ENCODE measurements around the gene IFIT3. TPM values are rescaled to one million over a fixed set of nuclear protein-coding genes. Genes with fewer than 3 reads are reported as not detected.
"Not testable (repeated sequence)": the region's sequence is repeated elsewhere in the genome, so short reads cannot be mapped to it uniquely, and the experiment has no call there.

The IFIT3 gene
- total RNA-seq, 1 donor from 2014 or later, result 47.2 TPM

GRCh38 chr10:89303161-89303560 lies 24.6 kb upstream of the IFIT3 start:
- DNase-seq (ENCODE audit: extremely low read depth, low read depth, low spot score), result no peak

- no peak for DNase-seq (ENCODE audit: extremely low read depth, low read depth, low spot score)
Observed at GRCh38 chr10:89304026-89304425, 23.8 kb upstream of the IFIT3 start.

GRCh38 chr10:89304446-89304845 lies 23.4 kb upstream of the IFIT3 start:
- no peak for DNase-seq (ENCODE audit: extremely low read depth, low read depth, low spot score)

GRCh38 chr10:89304925-89305324 lies 22.9 kb upstream of the IFIT3 start:
- DNase-seq (ENCODE audit: extremely low read depth, low read depth, low spot score), result no peak

- DNase-seq (ENCODE audit: extremely low read depth, low read depth, low spot score), result no peak
Observed at GRCh38 chr10:89305766-89306433, 21.9 kb upstream of the IFIT3 start.

- no peak for DNase-seq (ENCODE audit: extremely low read depth, low read depth, low spot score)
Observed at GRCh38 chr10:89306434-89307268, 21.1 kb upstream of the IFIT3 start.

- DNase-seq (ENCODE audit: extremely low read depth, low read depth, low spot score), result no peak
Observed at GRCh38 chr10:89307269-89307577, 20.6 kb upstream of the IFIT3 start.

GRCh38 chr10:89308266-89308665 lies 19.5 kb upstream of the IFIT3 start:
- no peak for DNase-seq (ENCODE audit: extremely low read depth, low read depth, low spot score)

GRCh38 chr10:89308736-89309135 lies 19.1 kb upstream of the IFIT3 start:
- DNase-seq (ENCODE audit: extremely low read depth, low read depth, low spot score), result no peak

- DNase-seq (ENCODE audit: extremely low read depth, low read depth, low spot score), result no peak
Observed at GRCh38 chr10:89309156-89310055, 18.4 kb upstream of the IFIT3 start.

GRCh38 chr10:89310056-89310893 lies 17.5 kb upstream of the IFIT3 start:
- DNase-seq (ENCODE audit: extremely low read depth, low read depth, low spot score), result no peak

GRCh38 chr10:89312973-89313372 lies 14.8 kb upstream of the IFIT3 start:
- DNase-seq (ENCODE audit: extremely low read depth, low read depth, low spot score), result no peak

- DNase-seq (ENCODE audit: extremely low read depth, low read depth, low spot score), result no peak
Observed at GRCh38 chr10:89314676-89315075, 13.1 kb upstream of the IFIT3 start.

GRCh38 chr10:89318047-89318446 lies 9.8 kb upstream of the IFIT3 start:
- not testable (repeated sequence) for DNase-seq (ENCODE audit: extremely low read depth, low read depth, low spot score)

GRCh38 chr10:89325081-89325480 lies 2.7 kb upstream of the IFIT3 start:
- DNase-seq (ENCODE audit: extremely low read depth, low read depth, low spot score), result not testable (repeated sequence)

- not testable (repeated sequence) for DNase-seq (ENCODE audit: extremely low read depth, low read depth, low spot score)
Observed at GRCh38 chr10:89325856-89326255, 1.9 kb upstream of the IFIT3 start.

GRCh38 chr10:89329151-89329550 lies 1.4 kb downstream of the IFIT3 start:
- no peak for DNase-seq (ENCODE audit: extremely low read depth, low read depth, low spot score)

- DNase-seq (ENCODE audit: extremely low read depth, low read depth, low spot score), result not testable (repeated sequence)
Observed at GRCh38 chr10:89330014-89330413, 2.2 kb downstream of the IFIT3 start.

GRCh38 chr10:89330537-89331212 lies 2.9 kb downstream of the IFIT3 start:
- no peak for DNase-seq (ENCODE audit: extremely low read depth, low read depth, low spot score)
